ENCODE data around the gene PHF21B. TPM values are rescaled to one million over a fixed set of nuclear protein-coding genes. Genes with fewer than 3 reads are reported as not detected.
"Not testable (repeated sequence)": the region's sequence is repeated elsewhere in the genome, so short reads cannot be mapped to it uniquely, and the experiment has no call there.

Gene PHF21B
- total RNA-seq, 1 donor from 2014 or later = 8.6 TPM

DNA sequence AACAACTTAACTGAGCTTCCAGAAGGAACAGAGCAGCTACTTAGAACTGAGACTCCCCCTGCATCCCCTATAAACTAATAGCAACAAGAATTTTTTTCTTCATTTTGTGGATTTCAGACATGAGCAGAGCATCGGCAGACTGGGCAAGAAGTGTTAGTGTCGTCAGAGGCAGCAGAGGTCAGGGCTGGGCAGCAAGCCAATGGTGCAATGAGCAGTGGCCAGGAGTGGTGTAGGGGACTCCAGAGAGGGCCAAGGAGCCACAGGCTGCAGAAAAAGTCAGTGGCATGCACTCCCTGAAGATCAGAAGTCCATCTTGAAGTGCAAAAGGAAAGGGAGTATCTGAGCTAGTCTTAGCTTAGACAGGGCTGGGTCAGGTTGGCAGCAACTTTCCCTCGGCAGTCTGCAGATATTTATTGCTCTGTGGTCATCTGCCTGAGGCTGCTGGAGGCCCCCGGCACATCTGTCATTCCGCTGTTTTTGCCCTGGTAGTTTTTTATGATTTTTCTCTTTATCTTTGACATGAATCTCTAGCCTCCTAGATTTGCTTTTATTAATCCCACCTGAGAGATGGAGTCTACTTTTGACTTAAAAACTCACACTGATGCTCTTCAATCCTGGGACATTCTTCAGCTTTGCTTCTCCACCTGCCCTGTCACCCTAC is 105.2 kb downstream of the PHF21B start:
- not testable (repeated sequence) for FAIRE-seq; DNase-seq (ENCODE audit: low spot score in 2 of 2)

DNA sequence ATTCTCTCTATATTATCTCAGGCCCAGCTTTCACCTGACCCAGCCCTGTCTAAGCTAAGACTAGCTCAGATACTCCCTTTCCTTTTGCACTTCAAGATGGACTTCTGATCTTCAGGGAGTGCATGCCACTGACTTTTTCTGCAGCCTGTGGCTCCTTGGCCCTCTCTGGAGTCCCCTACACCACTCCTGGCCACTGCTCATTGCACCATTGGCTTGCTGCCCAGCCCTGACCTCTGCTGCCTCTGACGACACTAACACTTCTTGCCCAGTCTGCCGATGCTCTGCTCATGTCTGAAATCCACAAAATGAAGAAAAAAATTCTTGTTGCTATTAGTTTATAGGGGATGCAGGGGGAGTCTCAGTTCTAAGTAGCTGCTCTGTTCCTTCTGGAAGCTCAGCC is 106.6 kb downstream of the PHF21B start:
- FAIRE-seq; DNase-seq (ENCODE audit: low spot score in 2 of 2): not testable (repeated sequence)

DNA sequence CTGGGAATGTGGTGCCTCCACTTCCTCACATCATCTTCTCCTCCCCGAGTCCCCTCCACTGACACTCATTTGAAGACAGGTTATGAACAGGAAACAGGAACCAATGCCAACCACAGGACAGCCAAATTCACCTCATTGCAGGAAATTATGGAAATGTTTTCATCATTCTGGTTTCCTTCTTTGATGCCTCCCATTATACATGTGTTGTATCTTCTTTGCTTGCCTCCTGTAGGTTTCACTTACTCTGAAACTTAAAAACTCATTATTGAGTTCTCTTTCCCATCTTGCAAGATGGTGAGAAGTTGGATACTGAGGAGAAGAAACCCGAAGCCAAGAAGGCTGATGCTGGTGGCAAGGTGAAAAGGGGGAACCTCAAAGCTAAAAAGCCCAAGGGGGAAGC is 108.5 kb downstream of the PHF21B start:
- FAIRE-seq = no peak

DNA sequence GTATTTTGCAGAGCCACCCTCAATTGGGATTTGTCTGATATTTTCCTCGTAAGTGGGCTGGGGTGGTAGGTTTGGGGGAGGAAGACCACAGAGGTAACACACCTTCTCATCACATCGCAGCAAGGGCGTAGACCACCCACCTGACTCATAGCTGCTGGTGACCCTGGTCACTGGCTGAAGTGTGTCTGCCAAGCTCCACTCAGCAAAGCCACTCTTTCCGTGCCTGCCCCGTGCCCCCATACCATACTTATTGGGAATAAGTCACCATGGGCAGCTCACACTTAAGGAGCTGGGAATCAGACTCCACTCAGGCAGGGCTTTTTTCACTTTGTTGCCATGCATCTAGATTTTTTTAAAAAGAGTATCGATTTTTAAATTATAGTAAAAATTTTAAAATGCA is 111.6 kb downstream of the PHF21B start:
- DNase-seq (ENCODE audit: low spot score in 2 of 2) = no peak

More for the DNA sequence above, 108.5 kb downstream of the PHF21B start:
- no peak for DNase-seq (ENCODE audit: low spot score in 2 of 2)

DNA sequence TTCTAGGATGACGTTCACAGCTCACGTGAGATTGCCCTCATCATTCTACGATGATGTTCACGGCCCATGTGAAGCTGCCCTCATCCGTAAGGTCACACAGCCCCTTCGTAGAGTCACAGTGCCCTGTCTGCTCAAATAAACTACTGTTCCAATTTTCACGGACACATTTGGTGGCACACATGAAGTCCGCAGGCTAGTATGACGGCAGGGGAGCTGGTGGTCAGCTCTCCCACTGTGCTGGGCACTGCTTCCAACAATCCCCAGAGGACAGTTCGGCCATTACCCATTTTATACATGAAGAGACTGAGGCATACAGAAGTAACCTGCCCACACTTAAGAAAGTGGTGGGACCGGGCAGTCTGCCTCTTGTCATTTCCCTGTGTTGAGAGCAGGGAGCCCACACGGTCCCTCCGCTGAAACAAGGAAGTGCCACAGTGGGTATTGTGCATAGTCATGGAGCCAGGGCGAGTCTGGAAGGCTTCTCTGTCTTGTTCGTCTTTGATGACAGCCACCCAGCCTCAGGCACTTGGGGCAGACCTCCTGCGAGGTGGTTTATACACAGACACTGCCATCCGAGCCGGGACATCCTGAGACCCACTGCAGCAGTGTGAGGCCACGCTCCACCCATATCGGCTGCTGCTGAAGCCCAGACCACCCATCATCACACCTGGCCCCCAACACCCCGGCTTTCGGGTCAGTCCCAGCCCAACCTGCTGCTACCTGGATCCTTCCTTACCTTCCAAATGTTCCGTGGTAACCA is 114.3 kb downstream of the PHF21B start:
- FAIRE-seq = no peak
- DNase-seq (ENCODE audit: low spot score in 2 of 2) = no peak

More for the DNA sequence above, 111.6 kb downstream of the PHF21B start:
- no peak for FAIRE-seq

DNA sequence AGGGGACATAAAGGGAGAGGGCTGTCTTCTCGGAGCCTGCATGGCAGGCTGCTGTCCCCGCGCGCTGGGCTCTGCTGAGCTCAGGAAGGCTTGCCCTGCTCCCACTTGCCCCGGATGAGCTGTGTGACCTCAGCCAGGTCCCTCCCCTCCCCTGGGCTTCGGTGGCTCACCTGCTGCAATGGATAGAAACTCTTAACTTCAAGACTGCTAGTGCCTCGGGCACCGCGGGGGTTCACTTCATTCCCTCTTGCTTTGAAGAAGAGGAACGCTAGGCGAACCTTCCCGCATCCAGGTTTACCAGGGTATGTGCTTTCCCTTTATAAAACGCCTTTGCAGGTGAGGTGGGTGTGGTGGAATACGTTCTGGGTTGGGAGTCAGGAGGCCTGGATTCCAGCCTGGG is 115.0 kb downstream of the PHF21B start:
- FAIRE-seq (no peak), DNase-seq (ENCODE audit: low spot score in 2 of 2) (no peak)

DNA sequence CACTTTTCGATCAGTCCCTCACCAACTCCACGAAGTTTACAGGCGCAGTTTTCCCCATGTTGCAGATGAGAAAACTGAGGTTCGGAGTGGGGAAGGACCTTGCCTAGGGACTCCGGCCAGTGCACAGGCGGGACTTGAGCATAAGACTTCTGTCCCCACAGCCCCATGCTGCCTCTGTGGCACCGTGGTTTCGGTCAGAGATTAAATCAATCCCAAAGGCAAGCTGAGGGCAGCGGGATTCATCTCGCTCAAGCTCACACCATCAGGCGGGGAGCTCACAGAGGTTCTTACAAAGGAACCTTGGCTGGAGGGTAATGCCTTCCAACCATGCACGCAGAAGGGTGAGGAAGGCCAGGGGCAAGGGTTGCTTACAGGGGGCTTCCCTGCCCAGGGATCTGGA is 115.5 kb downstream of the PHF21B start:
- FAIRE-seq (no peak), DNase-seq (ENCODE audit: low spot score in 2 of 2) (no peak)

DNA sequence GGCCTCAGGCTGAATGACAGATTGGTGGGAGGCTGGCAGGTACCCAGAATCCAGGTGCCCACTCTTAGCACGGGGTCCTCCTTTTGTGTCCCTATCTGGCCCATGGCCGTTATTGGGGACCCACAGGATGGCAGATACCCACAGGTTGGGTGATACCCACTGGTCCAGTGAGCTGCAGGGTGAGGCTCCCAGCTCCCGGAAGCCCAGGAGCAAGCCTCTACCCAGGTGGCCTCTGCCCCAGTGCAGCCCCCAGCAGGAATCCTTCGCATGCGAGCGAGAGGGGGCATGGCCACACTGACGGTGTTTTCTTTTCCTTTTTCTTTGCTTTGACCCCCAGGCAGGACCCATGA is 116.1 kb downstream of the PHF21B start:
- FAIRE-seq = no peak
- DNase-seq (ENCODE audit: low spot score in 2 of 2) = no peak

DNA sequence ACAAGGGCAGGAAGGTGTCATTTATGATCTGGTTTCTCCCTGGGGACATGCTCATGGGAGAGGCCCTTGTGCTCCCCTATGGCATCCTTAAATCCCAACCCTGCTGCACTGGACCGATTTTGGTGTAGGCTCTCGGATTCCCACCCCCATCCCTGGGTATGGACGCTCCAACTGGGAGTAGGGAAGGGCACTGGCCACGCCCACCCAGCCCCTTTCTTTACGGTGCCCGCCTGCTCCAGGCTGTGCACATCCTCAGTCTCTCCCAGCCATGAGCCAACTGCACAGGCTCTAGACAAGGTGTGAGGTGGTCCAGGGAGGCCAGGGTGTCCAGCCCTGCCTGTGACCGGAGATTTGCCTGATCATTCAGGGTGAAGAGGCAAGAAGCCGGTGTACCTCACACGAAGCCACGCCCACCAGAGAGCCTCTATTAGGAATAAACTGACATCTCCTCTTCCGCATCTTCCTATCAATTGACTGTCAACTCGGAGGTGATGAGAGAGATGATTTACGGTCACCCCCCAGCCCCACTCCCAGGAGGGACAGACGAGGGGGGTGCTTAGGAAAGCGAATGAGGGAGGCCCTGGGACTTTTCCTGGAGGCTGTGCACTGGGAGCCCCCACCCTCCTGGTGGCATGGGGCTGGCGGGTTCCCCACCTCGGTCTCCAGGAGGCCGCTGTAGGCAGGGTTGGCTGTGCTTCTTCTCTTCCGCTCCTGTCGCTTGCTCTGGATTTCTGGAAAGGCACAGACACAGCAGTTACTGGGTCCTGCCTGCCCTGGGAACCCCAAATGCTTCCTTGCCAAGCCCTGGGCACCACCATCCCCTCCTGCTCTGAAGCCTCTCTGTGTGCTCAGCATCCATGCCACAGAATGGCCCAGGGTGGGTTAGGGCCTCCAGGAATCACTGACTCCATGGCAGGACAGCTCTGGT is 116.7 kb downstream of the PHF21B start:
- DNase-seq (ENCODE audit: low spot score in 2 of 2) (no peak), FAIRE-seq (no peak)

DNA sequence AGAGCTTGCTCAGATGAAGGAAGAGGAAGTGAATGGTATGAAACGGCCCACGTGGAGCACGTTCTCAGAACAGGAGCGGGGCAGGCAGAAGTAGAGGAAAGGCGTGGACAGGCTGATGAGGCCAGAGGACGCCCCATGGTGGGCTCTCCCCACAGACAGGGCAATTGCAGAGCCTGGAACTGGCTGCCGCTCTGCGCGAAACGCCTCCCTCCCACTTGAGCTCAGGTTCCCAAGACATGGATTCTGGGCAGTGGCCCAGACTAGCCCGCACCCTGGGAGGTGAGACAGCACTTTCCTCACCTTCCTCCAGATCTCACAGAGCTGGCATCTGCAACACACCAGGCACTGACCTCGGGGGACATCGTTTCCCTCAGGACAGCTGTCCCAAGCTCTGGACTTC is 117.6 kb downstream of the PHF21B start:
- FAIRE-seq (no peak), DNase-seq (ENCODE audit: low spot score in 2 of 2) (no peak)

DNA sequence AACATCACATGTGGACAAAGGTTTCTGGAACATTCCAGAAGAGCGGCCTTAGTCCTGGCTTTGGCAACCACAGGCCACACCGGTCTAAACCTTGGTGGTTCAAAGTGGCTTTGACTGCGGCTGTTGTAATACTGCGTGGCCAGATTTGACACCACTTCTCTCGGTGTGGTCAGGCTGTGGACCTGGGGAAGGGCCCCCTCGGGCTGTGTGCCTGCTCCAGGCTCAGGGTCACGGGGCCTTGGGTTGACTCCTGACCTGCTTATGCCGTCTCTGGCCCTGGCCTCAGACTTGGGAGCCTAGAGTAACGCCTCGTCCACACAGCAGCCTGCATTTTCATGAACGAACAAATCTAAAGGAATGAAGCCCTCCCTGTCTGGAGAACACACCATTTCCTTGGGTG is 118.0 kb downstream of the PHF21B start:
- DNase-seq (ENCODE audit: low spot score in 2 of 2) (no peak), FAIRE-seq (no peak)

DNA sequence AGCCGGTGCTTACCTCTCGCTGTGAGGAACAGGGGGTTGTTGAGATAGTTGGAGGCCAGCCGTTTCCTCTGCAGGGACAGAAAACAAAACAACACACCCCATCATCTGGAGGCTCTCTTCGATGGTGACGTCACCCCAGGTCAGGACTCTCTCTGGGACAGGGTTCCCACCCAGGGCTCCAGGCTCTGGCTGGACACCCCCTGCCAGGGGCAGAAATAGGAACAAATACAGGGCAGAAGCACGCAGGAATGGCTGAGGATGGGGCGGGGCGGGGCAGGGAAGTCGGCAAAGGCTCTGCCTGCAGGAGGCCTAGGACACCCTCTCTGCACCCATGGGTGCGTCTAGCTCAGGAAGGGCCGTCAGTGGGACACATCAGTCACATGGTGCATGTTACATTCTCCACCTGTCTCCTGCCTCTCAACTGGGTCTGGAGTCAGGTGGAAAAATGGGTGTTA is 118.5 kb downstream of the PHF21B start:
- FAIRE-seq (no peak), DNase-seq (ENCODE audit: low spot score in 2 of 2) (no peak)

DNA sequence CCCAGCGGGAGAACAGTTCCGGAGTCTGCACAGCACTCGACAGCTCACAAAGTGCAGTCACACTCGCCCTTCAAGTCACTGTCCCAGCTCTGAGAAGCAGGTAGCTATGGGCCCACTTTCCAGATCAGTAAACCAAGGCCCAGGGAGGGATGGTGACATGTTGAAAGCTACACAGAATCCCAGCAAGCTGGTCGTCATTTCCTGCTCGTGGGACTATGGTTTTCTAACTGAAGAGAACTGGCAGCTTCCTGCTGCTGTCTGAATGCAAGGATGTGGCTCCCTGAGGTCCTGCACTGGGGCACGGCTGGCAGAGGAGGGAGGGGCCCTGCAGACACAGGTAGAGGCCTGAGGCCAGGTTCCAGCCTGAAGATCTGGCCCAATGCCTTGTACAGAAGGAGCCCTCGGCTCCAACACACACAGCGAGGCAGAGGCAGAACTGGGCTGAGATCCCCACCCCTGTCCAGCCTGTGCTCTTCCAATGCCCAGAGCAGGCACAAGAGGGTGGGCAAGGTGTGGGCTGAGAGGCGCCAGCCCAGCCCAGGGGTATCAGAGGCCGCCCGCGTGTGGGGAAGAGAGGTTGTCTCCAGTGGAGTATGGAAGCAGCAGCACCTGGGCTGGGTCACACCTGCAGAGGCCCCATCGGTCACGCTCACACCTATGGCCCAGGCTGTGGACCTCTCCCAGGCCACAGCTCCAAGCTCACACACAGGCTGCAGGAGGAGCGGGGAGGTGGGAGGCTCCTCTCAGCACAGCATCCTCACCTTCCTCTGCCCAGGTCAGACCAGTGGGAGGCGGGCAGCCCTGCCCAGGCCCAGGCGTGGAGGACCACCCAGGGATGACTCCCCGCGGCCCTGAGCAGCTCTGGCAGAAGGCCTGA is 119.2 kb downstream of the PHF21B start:
- FAIRE-seq = no peak
- no peak for DNase-seq (ENCODE audit: low spot score in 2 of 2)

DNA sequence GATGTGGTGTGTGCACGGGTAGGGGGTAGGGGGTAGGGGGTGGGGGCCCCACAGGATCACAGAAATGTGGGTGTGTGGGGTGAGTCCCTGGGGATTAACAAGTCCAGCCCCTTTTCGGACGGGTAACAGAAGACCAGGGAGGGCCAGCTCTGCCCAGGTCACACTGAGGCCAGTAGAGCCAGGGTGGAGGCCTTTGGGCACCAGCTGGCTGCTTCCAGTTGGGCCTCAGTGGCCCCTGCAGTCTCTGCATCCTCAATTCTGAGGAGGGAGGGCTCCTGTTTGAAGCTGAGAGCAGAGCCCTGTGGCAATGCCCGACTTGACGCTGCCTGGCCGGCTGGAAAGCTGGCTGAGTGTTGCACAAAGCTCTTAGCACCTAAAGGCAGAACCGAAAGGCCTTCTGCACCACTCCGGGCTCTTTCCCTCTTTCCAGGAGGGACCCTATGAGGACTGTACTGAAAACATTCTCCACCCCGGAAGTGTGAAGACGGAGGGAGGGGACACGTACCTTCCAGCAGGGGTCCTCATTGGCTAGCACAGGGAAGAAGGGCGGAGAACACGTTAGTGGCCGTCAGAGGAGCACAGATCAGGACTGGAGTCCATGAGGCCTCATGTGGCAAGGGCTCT is 120.4 kb downstream of the PHF21B start:
- no peak for DNase-seq (ENCODE audit: low spot score in 2 of 2)
- FAIRE-seq = no peak

DNA sequence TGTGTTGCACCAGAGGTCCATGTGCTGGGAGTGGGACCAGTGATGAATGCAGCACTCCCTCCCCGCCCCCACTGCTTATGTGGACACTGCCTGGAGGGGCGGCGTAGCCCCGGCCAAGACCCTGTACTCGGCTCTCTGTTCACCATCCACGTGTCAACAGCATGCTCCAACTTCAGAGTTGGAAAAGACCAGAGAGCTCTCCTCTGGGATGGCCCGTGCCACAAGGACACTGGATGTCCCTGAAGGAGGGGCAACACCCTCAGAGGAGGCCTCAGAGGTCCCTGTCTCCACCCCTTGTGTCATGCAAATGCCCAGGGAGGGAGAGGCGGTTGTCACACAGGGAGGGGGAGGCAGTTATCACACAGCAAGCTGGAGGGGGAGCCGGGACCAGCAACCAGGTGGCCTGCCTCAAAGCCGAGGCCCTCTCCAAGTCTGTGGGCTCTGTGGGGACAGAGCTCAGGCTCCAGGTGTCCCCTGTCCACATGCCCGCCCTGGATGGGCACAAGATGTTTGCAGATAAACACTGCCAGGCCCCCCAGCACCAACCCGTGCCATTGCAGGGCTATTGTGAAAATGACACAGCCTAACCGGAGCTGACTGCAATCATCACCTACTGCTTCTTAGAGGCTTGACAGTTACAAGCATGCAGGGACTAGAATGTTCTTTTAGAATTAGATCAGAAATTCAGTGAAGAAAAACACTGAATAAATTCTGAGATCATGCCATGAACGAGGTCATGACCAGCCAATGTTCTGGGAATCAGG is 121.1 kb downstream of the PHF21B start:
- no peak for DNase-seq (ENCODE audit: low spot score in 2 of 2)
- FAIRE-seq = no peak

DNA sequence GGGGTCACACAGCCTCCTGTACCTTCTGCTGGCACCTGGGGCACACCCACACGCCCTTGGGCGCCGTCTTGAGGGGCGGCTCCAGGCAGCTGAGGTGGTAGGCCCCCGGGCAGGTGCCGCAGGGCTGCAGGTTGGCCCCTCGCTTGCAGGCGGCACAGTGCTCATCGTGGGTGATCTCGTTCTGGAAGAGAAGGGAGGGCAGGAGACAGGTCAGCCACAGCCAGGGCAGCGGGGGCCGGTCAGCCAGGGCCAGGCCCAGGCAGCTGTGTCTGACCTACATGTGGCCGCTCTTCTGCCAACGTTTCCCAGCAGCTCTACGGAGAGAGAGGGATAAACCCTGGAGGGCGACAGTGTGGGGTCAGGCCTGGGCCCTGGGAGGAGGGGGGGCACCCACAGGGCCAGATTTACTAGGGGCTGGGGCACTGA is 121.9 kb downstream of the PHF21B start:
- DNase-seq (ENCODE audit: low spot score in 2 of 2) (no peak), FAIRE-seq (no peak)

DNA sequence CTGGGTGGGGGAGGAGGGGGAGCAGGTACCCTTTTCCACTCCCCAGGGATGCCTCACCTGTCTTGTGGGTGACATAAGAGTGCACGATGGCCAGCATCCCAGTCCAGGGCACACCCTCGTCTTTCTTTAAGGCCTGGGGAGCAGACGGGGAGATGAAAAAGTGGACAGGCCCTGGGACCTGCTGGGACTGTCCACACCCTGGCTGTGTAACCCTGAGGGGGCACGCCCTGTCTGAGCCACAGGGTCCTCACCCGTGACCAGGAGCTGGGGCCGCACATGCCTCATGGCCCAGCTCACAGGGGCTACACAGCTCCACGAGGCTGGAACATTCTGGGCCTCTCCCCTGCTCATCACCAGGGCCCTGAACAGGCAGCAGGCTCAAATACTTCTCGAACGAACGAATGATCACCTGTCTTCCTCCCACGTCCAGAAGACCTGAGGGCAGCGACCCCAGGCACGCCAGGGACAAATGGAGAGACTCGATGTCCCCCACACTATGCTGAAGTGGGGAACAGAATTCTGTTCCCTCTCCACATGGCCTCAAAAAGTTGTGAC is 123.9 kb downstream of the PHF21B start:
- no peak for FAIRE-seq
- no peak for DNase-seq (ENCODE audit: low spot score in 2 of 2)

DNA sequence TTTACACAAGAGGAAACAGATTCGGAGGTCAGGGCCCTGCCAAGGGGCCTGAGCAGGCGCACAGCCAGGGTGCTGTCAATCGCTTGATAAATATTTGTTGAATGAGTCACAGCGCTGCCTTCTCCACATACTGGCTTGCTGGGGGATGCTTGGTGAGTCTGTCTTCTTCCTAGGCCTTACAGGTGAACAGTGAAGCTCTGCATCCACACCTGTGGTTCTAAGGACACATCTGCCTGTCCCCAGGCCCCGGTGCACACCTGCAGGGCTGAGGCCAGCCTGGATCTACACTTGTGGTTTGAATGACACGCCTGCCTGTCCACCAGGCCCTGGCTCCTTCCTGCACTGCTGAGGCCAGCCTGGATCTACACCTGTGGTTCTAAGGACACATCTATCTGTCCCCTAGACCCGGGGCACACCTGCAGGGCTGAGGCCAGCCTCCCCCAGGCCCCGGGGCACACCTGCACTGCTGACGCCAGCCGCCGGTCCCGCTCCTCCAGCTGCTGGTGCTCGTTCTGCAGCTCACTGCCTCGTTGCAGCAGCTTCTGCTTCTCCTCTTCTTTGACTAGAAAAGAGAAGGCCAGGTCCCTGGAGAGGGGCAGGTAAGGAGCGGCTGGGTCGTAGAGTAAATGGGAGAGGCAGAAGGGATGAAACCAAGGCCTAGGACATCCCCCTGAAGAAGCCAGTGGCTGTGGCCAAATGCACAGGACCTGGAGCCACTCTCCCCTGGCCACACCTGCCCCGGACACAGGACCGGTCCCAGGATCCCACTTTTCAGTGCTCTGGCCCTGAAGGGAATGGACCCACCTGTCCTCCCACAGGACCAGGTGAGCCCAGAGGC is 124.6 kb downstream of the PHF21B start:
- DNase-seq (ENCODE audit: low spot score in 2 of 2) (no peak), FAIRE-seq (no peak)

All from frontal cortex (tissue), 4 donors.